Panc1 (cell line): Measurements from ENCODE around the gene UBAC2.

Experiments used
- CTCF ChIP-seq: fragments of 450-650 bp; IDR thresholded peaks from 2 replicates; pipeline ENCODE4 v1.5.1; 2017; ENCODE audit warnings: mild to moderate bottlenecking
- POLR2AphosphoS5 ChIP-seq: IDR thresholded peaks from 2 replicates; pipeline ENCODE4 v1.6.1; 2012; ENCODE audit warnings: mild to moderate bottlenecking, low read depth, low read length, moderate library complexity

- TF ChIP-seq CTCF (no peak; the same call in 1 of the 2 replicates), POLR2AphosphoS5 (no peak)
Observed at GRCh38 chr13:99196466-99197116, 4.1 kb upstream of the UBAC2 start.
